GM10847 (cell line): Measurements from ENCODE around the gene PHF1.

Experiments used
- POLR2A ChIP-seq: IDR thresholded peaks from 2 replicates; pipeline ENCODE4 v1.6.1; 2011; ENCODE audit not compliant: insufficient read length; ENCODE audit errors: extremely low read depth

The PHF1 gene

GRCh38 chr6:33410711-33411631, at the start of gene PHF1:
Gene PHF1, plus strand, starts transcription at chr6:33411014. Its CDS starts 1,250 bp downstream, at chr6:33412264.
- TF ChIP-seq POLR2A = peak; percentile 52

- TF ChIP-seq POLR2A = no peak
Observed at GRCh38 chr6:33367009-33367714, 43.7 kb upstream of the PHF1 start.

GRCh38 chr6:33372526-33373123, 38.2 kb upstream of the PHF1 start:
- TF ChIP-seq POLR2A = no peak

DNA sequence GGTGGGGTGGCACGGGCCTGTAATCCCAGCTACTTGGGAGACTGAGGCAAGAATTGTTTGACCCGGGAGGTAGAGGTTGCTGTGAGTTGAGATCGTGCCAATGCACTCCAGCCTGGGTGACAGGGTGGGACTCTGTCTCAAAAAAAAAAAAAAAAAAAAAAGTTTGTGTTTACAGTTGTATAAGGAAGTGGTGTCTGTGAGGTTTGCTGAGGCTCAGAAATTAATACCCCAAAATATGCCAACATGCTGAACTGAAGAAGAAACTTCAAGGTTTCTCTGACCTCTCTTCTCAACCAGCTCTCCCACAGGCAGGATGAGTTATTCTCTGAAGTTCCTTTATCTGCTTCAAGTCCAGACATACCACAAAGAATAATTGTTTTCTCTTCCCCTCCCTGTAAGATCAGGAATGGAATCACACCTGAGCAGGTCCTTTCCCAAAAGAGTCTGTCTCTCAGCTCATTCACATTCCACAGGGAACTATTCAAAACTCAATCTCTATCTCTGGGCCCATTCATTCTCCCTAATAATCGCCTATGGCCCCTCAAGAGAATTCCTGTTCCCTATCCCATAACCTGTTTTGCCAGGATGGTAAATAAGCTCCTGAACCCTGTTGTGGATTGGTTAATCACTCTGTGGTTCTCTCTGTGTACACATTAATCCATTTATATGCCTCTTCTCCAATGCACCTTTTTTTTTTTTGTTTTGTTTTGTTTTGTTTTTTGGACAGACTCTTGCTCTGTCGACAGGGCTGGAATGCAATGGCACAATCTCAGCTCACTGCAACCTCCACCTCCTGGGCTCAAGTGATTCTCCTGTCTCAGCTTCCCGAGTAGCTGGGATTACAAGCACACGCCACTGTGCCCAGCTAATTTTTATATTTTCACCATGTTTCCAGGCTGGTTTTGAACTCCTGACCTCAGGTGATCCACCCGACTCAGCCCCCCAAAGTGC, 36.6 kb upstream of the PHF1 start:
- TF ChIP-seq POLR2A = no peak

DNA sequence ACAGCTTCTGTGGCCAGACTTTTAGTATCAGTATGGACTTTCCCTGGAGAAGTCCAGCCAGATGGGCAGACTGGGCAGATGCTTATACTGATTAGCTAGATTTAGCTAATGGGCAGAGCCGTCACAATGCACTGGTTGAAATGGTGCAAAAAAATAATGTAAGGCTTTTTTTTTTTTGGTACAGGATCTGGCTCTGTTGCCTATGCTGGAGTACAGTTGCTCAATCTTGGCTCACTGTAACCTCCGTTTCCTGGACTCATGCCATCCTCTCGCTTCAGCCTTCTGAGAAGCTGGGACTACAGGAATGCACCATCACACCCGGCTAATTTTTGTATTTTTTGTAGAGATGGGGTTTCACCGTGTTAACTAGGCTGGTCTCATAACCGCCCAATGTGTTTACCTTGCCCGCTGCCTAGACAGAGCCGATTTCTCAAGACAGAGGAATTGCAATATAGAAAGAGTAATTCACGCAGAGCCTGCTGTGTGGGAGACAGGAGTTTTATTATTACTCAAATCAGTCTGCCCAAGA, 35.6 kb upstream of the PHF1 start:
- no peak for TF ChIP-seq POLR2A

DNA sequence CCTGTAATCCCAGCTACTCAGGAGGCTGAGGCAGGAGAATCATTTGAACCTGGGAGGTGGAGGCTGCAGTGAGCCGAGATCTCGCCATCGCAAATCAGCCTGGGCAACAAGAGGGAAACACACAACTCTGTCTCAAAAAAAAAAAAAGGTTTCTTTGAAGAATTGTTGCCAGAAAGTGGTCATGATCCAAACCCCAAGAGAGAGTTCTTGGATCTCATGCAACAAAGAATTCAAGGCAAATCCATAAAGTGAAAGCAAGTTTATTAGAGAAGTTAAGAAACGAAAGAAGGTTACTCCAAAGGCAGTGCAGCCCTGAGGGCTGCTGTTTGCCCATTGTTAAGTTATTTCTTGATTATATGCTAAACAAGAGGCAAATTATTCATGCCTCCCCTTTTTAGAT, 33.6 kb upstream of the PHF1 start:
- no peak for TF ChIP-seq POLR2A

GRCh38 chr6:33380272-33380981, 30.4 kb upstream of the PHF1 start:
- no peak for TF ChIP-seq POLR2A

- no peak for TF ChIP-seq POLR2A
Observed at GRCh38 chr6:33383427-33384185, 27.2 kb upstream of the PHF1 start.

- TF ChIP-seq POLR2A = no peak
Observed at GRCh38 chr6:33384581-33385020, 26.2 kb upstream of the PHF1 start.

GRCh38 chr6:33390173-33390572, 20.6 kb upstream of the PHF1 start:
- TF ChIP-seq POLR2A = no peak

DNA sequence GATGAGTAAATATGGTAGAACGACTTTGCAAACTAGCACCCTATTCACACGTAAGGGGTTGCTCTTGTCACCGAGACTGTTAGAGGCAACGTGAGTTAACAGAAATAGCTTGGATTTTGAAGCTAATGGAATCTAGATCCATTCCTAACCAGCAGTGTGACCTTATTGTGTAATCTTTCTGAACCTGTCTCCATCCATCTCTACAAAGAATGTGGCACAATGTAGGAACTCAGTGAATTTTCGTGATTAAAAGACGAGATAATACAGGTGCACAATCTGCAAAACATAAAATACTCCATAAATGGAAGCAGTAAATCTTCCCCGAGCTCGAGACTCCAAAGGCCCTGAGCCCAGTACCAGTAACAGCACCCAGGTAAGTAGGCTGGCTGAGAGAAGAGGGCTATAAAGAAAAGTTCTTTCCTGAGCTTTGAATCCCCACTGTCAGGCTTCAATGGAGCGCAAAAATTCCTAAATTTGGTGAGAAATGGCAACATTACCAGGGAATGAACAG, 20.0 kb upstream of the PHF1 start:
- no peak for TF ChIP-seq POLR2A

DNA sequence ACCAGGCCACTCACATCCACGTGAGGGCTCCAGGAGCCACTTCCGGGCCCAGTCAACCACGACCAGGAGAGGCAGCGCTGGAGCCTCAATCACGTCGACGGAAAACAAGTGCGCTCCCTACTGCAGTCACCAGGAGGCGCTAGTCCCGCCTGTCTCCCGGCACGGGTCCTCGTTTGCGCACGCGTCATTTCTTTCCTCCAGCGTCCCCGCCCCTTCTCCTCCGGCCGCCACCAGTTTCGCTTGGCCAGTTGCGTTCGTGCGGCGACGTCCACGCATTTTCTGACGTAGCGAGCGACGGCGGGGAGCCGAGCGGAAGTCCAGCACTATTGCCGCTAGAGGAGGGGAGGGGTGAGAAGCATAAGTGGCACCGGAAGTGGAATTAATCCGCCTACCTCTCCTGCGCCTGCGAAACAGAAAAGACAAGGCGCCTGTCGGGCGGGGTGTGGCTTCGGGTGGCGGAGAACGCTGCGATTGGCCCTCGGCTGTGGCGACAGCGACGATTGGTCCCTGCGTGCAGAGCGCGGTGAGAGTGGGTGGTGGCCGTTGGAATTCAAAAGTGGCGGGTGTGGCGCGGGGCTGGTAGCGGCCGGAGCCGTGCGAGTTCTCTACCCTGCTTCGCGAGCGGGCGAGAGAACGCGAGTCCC, 19.4 kb upstream of the PHF1 start, which contains the start of gene KIFC1:
TSS of gene KIFC1 (plus strand) at position 546 of the 644 bp plus-strand sequence. CDS start 163 bp downstream, outside the sequence.
- TF ChIP-seq POLR2A = peak; percentile 55
